Astrocyte (in vitro differentiated cells and primary cell): Measurements from ENCODE around the gene MORC1.

Experiments
- EZH2 ChIP-seq: IDR thresholded peaks from 2 replicates; pipeline ENCODE4 v1.6.1; 2012; ENCODE audit warnings: mild to moderate bottlenecking, low read length, inconsistent platforms; ENCODE audit not compliant: insufficient read depth
- TF ChIP-seq, protein P1 (sequence below): IDR thresholded peaks from 2 replicates; pipeline ENCODE4 v1.5.1; 2011; ENCODE audit warnings: low read depth, mild to moderate bottlenecking, inconsistent platforms, low read length, moderate library complexity; ENCODE audit not compliant: insufficient read depth

DNA sequence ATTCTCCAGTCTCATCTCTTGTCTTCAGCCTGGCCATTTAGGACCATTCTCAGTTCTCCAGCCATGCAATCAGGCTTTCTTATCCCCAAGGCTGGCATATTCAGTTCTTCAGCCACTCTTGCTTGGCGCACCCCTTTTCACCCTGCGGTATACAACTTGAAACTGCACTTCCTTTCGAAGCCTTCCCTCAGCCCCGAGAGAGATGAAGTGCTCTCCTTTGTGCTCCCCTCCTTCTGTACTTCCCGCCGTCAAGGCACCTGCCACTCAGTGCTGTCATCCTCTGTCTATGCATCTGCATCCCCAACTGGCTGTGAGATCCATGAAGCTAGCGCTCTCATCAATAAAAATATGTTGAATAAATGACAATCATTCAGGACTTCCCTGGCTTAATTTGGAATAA, 45.7 kb downstream of the MORC1 start:
- TF ChIP-seq, protein P1, sequence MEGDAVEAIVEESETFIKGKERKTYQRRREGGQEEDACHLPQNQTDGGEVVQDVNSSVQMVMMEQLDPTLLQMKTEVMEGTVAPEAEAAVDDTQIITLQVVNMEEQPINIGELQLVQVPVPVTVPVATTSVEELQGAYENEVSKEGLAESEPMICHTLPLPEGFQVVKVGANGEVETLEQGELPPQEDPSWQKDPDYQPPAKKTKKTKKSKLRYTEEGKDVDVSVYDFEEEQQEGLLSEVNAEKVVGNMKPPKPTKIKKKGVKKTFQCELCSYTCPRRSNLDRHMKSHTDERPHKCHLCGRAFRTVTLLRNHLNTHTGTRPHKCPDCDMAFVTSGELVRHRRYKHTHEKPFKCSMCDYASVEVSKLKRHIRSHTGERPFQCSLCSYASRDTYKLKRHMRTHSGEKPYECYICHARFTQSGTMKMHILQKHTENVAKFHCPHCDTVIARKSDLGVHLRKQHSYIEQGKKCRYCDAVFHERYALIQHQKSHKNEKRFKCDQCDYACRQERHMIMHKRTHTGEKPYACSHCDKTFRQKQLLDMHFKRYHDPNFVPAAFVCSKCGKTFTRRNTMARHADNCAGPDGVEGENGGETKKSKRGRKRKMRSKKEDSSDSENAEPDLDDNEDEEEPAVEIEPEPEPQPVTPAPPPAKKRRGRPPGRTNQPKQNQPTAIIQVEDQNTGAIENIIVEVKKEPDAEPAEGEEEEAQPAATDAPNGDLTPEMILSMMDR = no peak
- TF ChIP-seq EZH2 = no peak
